ENCODE results near the gene PIAS3. TPM values are rescaled to one million over a fixed set of nuclear protein-coding genes. Genes with fewer than 3 reads are reported as not detected.

The PIAS3 gene
- total and polyA plus RNA-seq, 7 donors, result 5.4 to 37.9 (median 17.5) TPM

DNA sequence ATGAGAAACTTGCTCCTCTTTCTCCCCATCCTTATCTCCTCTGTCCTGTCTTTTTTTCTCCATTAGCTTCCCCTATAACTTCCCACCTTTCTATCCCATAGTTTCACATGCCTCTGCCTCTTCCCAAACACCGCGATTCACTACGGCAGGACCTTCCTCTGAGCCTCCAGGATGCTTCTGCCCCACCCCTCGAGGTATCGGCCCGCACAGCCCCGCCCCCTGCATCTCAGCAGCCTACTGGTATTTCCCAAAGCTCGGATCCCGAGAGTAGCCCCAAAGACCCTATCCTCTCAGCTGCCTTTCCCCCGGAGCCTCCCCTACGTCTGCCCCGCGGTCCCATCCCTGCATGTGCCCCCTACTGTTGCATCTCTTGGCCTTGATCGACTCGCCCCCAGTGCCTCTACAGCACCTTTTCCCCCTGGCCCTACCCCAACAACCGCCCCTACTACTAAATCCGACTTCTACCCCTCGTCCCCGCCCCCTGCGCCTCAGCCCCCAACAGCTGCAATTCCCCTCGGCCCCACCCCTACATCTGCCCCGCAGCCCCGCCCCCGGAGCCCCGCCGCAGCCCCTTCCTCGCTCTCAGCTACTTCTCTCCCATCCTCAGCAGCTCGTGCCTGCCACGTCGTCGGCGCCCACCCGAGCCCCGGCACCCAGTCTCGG lies 512 bp downstream of the PIAS3 start:
- WGBS, 2 donors, result 1% methylated on average over 35 of the region's 35 CpGs
- no peaks in the 10 kb centered on the region for H3K9me3 ChIP-seq
- H3K4me1 ChIP-seq, result peaks cover 0 to 23% (median 20%) of the 10 kb centered on the region in 4 donors
- peak; percentile 83 for DNase-seq
- no peak for TF ChIP-seq POLR2A (IDR thresholded peaks at IDR 0.05)
- no peak for TF ChIP-seq POLR2AphosphoS5 (IDR thresholded peaks at IDR 0.05)
- no peak for TF ChIP-seq EP300 (IDR thresholded peaks at IDR 0.05)
- TF ChIP-seq, protein P1, sequence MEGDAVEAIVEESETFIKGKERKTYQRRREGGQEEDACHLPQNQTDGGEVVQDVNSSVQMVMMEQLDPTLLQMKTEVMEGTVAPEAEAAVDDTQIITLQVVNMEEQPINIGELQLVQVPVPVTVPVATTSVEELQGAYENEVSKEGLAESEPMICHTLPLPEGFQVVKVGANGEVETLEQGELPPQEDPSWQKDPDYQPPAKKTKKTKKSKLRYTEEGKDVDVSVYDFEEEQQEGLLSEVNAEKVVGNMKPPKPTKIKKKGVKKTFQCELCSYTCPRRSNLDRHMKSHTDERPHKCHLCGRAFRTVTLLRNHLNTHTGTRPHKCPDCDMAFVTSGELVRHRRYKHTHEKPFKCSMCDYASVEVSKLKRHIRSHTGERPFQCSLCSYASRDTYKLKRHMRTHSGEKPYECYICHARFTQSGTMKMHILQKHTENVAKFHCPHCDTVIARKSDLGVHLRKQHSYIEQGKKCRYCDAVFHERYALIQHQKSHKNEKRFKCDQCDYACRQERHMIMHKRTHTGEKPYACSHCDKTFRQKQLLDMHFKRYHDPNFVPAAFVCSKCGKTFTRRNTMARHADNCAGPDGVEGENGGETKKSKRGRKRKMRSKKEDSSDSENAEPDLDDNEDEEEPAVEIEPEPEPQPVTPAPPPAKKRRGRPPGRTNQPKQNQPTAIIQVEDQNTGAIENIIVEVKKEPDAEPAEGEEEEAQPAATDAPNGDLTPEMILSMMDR (IDR thresholded peaks at IDR 0.05), result no peak
- H3K27ac ChIP-seq, result peak overlapping the region; percentile 94 to 96 (median 95)
- intact Hi-C loops (cut with DNase I), result loop anchor here (5.0 kb wide), 3 partner anchors 34 to 99 kb away; partner anchors contain the start of genes LIX1L and PEX11B
- H3K27me3 ChIP-seq, result no peaks in the 10 kb centered on the region
- H3K36me3 ChIP-seq, result peaks cover 27 to 38% (median 29%) of the 10 kb centered on the region in 4 donors
- H3K4me3 ChIP-seq, result peak overlapping the region; percentile 57 to 97 (median 82)

DNA sequence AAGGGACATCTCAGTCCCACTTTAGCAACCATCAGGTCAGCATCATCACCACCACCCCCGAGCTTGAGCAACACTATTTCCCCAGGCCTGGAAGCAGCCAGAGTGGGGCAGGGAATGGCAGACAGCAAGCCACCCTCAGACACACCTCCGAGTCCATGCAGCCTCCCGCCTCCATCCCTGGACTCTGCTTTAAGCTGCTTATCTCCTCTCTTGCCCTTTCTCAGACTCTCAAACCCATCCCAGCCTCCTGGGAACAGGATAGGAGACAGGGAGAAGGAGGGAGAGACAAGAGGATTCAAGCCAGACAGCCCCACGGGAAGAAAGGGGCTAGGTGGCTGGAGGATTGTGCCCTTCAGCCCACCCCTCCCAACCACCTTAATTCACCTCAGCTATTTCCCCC lies 1.7 kb downstream of the PIAS3 start:
- H3K36me3 ChIP-seq, result peaks cover 36 to 50% (median 37%) of the 10 kb centered on the region in 4 donors
- H3K27ac ChIP-seq, result no peak overlapping the region
- DNase-seq, result no peak
- TF ChIP-seq EP300 (IDR thresholded peaks at IDR 0.05) (no peak), POLR2AphosphoS5 (IDR thresholded peaks at IDR 0.05) (no peak), POLR2A (IDR thresholded peaks at IDR 0.05) (no peak)
- TF ChIP-seq, protein P1 (IDR thresholded peaks at IDR 0.05), result no peak
- no peak overlapping the region for H3K4me3 ChIP-seq
- no peaks in the 10 kb centered on the region for H3K9me3 ChIP-seq
- intact Hi-C loops (cut with DNase I), result loop anchor here (5.0 kb wide), 3 partner anchors 35 to 100 kb away; partner anchors contain the start of genes LIX1L and PEX11B
- H3K27me3 ChIP-seq, result no peaks in the 10 kb centered on the region
- H3K4me1 ChIP-seq, result peaks cover 0 to 23% (median 20%) of the 10 kb centered on the region in 4 donors
- 71 to 85% methylated on average over 4 of the region's 4 CpGs for WGBS, 2 donors

DNA sequence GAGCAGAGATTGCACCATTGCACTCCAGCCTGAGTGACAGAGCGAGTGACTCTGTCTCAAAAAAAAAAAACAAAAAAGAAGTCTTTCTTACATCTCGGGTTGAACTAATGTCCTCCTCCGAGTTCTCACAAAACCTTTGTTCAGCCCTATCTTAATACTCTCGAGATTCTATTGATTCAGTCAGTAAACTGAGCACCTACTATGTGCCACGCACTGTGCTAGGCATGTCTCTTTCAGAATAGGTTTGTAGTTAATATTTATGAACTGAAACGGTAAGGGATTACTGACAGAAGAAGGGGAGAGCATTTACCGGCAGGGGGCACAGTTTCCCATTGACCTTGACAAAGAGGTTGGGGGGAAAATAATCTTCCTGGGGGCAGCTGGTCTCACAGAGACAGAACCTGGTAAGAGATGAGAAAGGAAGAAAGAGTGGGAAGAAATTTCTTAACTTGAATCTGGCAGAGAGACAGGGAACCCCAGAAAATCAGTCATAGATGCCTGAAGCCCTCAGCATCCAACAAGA lies 3.4 kb downstream of the PIAS3 start:
- WGBS, 2 donors, result 86 to 89% methylated on average over 7 of the region's 7 CpGs
- intact Hi-C loops (cut with DNase I), result loop anchor here (2.0 to 5.0 kb wide), 4 partner anchors 23 to 102 kb away; partner anchors contain the start of genes LIX1L and PEX11B

DNA sequence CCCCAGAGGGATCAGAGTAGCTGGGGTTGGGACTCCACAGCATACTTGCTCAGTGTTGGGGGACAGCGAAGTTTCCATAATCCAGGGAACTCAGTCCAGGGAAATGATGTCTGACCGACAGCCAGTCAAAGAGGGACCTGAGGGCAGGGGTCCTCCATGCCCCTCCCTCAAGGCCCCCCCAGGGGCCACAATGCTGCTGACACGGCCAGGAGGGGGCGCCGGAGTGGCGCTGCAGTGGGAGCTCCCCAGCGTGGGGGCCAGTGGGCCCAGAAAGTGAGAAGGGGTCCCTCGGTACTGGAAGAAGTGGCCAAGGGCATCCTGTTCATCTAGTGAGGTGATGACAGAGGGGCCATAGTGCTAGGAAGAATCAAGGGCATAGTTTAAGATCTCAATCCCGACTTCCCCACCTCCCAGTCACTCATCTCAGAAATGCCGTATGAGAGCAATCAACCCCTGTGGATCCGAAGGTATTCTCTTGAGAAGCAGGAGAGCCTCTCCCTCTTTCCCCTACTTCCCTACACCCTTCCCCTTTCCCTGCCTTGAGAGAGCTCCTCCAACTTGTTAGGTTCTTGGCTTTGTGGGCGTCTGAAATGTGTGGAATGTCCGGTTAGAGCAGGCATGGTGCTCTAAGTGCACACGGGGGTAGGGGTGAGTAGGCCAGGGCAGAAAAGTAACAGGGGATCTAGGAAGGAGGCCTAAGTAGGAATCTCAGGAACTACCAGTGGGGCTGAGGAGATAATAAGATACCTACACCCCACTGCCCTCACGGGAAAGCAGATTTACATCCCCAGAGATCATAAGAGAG lies 9.3 kb downstream of the PIAS3 start:
- peaks cover 0 to 14% (median 13%) of the 10 kb centered on the region in 4 donors for H3K4me1 ChIP-seq
- H3K27me3 ChIP-seq, result no peaks in the 10 kb centered on the region
- whole genome bisulfite sequencing, 2 donors, result 84% methylated on average over 15 of the region's 15 CpGs
- no peaks in the 10 kb centered on the region for H3K9me3 ChIP-seq
- H3K27ac ChIP-seq, result peak overlapping the region in 1 of 4 donors; percentile 7
- H3K36me3 ChIP-seq, result peaks cover 39 to 65% (median 46%) of the 10 kb centered on the region in 4 donors
- H3K4me3 ChIP-seq, result no peak overlapping the region
- no peak for TF ChIP-seq POLR2AphosphoS5 (IDR thresholded peaks at IDR 0.05)
- TF ChIP-seq POLR2A (IDR thresholded peaks at IDR 0.05), result no peak
- TF ChIP-seq, protein P1 (IDR thresholded peaks at IDR 0.05), result no peak
- no peak for TF ChIP-seq EP300 (IDR thresholded peaks at IDR 0.05)
- no peak for DNase-seq
- intact Hi-C loops (cut with DNase I), result loop anchor here (5.0 to 10.0 kb wide), 2 partner anchors 63 to 65 kb away; partner anchors contain the start of gene ITGA10

More for the DNA sequence above, 3.4 kb downstream of the PIAS3 start:
- Histone ChIP-seq H3K27me3 (no peaks in the 10 kb centered on the region), H3K4me3 (no peak overlapping the region), H3K4me1 (peaks cover 0 to 23% (median 20%) of the 10 kb centered on the region in 4 donors), H3K27ac (no peak overlapping the region), H3K9me3 (no peaks in the 10 kb centered on the region), H3K36me3 (peaks cover 46 to 67% (median 50%) of the 10 kb centered on the region in 4 donors)
- DNase-seq, result no peak
- TF ChIP-seq POLR2A (IDR thresholded peaks at IDR 0.05), result no peak
- TF ChIP-seq, protein P1 (IDR thresholded peaks at IDR 0.05), result no peak
- no peak for TF ChIP-seq EP300 (IDR thresholded peaks at IDR 0.05)
- TF ChIP-seq POLR2AphosphoS5 (IDR thresholded peaks at IDR 0.05), result no peak

All from sigmoid colon (tissue), 7 donors.